Renal cortex interstitium (tissue), 11 donors: ENCODE measurements around the gene NRN1L. TPM values are rescaled to one million over a fixed set of nuclear protein-coding genes. Genes with fewer than 3 reads are reported as not detected.

Source experiments
- DNase-seq, 11 donors: peaks; one replicate each; pipeline ENCODE4 v3.0.0-alpha.2; 2013; ENCODE audit warnings: low read depth in 9 of 11, low spot score in 4 of 11; ENCODE audit errors: extremely low read depth in 1 of 11
- polyA plus RNA-seq, 3 donors: library from polyadenylated mRNA; unstranded; fragments of 120-200 nt; gene quantifications; one replicate each; pipeline ENCODE4 v1.2.1, GENCODE V29; 2013; ENCODE audit not compliant: insufficient read length in 3 of 3

Gene NRN1L
- polyA plus RNA-seq, 3 donors = 0.43 to 0.70 TPM; not detected in 1

GRCh38 chr16:67928561-67929364 is 44.1 kb downstream of the NRN1L start:
- peak in 9 of 11 donors; percentile 31 to 51 (median 46) for DNase-seq

- DNase-seq = no peak
Measured at GRCh38 chr16:67930191-67930590, 45.5 kb downstream of the NRN1L start.

GRCh38 chr16:67930678-67931211 is 46.1 kb downstream of the NRN1L start:
- DNase-seq = no peak

- DNase-seq = no peak
Measured at GRCh38 chr16:67931712-67932461, 47.2 kb downstream of the NRN1L start, which contains the start of gene CTRL. Gene CTRL (minus strand): TSS chr16:67931862. CDS start chr16:67931852, 10 bp downstream.

GRCh38 chr16:67932462-67932840 is 47.8 kb downstream of the NRN1L start:
- DNase-seq = no peak

GRCh38 chr16:67933805-67934204 is 49.1 kb downstream of the NRN1L start:
- no peak for DNase-seq

DNA sequence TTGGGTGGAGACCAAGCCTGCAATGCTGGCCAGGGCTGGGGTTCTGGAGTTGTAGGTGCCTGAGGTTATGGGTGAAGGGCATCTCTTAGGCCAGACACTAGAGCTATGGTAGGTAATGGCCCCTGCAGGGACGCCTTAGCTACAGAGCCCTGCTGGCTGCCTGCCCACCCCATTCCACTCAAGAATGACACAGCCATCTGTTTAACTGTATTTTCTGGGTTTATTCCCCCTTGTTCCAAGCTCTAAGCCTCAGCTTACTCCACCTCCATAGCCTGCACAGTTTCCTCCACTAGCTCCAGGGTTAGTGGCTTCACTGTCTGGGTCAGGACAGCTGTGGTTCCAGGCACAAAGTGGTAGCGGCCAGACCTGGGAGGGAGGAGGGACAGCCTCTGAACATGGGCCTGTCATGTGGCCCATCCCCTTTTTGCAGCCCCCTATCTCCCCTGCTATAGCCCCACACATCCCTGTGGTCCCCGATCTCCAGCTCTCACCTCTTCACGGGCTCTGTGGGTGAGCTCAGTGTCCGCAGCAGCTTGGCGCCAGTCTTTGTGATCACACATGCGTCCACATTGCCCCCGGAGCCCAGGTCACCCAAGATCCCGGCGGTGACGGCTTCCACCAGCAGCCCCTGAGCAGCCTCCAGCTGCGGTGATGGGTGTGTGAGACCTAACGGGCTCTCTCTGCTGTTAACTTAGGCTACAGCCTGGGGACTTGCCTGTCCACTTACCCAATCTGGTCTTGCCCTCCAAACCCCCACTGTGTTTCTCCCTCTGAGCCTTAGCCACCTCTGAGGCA is 49.8 kb downstream of the NRN1L start:
- no peak for DNase-seq

DNA sequence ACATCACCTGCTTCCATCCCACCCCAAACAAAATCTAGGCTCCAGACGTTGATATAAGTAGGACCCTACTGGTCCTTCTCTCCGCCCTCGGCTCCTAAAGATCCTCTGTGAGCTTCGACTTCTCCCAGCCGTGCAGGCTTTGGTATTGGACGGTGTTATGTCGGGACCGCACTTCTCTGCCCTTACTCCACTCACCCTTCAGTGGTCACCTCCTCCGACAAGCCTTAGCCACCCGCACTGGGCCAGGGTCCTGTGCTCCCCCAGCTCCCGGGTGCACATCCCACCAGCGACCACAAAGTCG is 50.4 kb downstream of the NRN1L start:
- DNase-seq = no peak

GRCh38 chr16:67935402-67936123 is 50.9 kb downstream of the NRN1L start:
- DNase-seq = peak; percentile 82 to 96 (median 93)

Other genes starting within 250 kb of the NRN1L start
- 1 to 10 TPM; 1.0 to 1.3 (median 1.1) TPM for gene CARMIL2, start 239.7 kb upstream of the NRN1L start, polyA plus RNA-seq
- gene ACD, start 224.6 kb upstream of the NRN1L start, polyA plus RNA-seq = 10 to 100 TPM; 19.8 to 29.5 (median 25.4) TPM
- gene PARD6A, start 223.9 kb upstream of the NRN1L start, polyA plus RNA-seq = 1 to 10 TPM; 2.7 to 4.6 (median 3.4) TPM
- 10 to 100 TPM; 20.2 to 34.6 (median 25.7) TPM for gene ENKD1, start 218.1 kb upstream of the NRN1L start, polyA plus RNA-seq
- 1 to 10 TPM; 2.9 to 4.8 (median 4.1) TPM for gene C16orf86, start 218.1 kb upstream of the NRN1L start, polyA plus RNA-seq
- 10 to 100 TPM; 19.8 to 23.7 (median 23.0) TPM for gene GFOD2, start 165.6 kb upstream of the NRN1L start, polyA plus RNA-seq
- gene RANBP10, start 78.3 kb upstream of the NRN1L start, polyA plus RNA-seq = 10 to 100 TPM; 22.7 to 30.4 (median 25.2) TPM
- gene TSNAXIP1, start 78.0 kb upstream of the NRN1L start, polyA plus RNA-seq = 1 to 10 TPM; 6.9 to 9.4 (median 7.6) TPM
- 10 to 100 TPM; 26.6 to 36.3 (median 28.1) TPM for gene THAP11, start 42.6 kb upstream of the NRN1L start, polyA plus RNA-seq
- gene NUTF2, start 38.0 kb upstream of the NRN1L start, polyA plus RNA-seq = 100 to 1,000 TPM; 115 to 139 (median 129) TPM
- 10 to 100 TPM; 43.0 to 59.6 (median 53.3) TPM for gene CENPT, start 37.2 kb upstream of the NRN1L start, polyA plus RNA-seq
- gene EDC4, start 11.8 kb upstream of the NRN1L start, polyA plus RNA-seq = 100 to 1,000 TPM in 1 of 3 donors, 10 to 100 TPM in 2; 91.3 to 106 (median 95.3) TPM
- gene PSKH1, start 8.4 kb downstream of the NRN1L start, polyA plus RNA-seq = 10 to 100 TPM; 31.2 to 40.9 (median 34.1) TPM
- gene CTRL, start 47.0 kb downstream of the NRN1L start, polyA plus RNA-seq = 1 to 10 TPM; 4.0 to 7.6 (median 6.2) TPM
- gene PSMB10, start 52.0 kb downstream of the NRN1L start, polyA plus RNA-seq = 10 to 100 TPM; 15.9 to 31.1 (median 28.4) TPM
- gene LCAT, start 59.2 kb downstream of the NRN1L start, polyA plus RNA-seq = 10 to 100 TPM; 16.1 to 29.5 (median 21.2) TPM
- 10 to 100 TPM; 28.8 to 38.9 (median 35.6) TPM for gene SLC12A4, start 83.8 kb downstream of the NRN1L start, polyA plus RNA-seq
- gene DPEP3, start 95.6 kb downstream of the NRN1L start, polyA plus RNA-seq = under 1 TPM in 2 of 3 donors, not detected in 1; 0.14 to 0.16 TPM
- gene DPEP2, start 114.6 kb downstream of the NRN1L start, polyA plus RNA-seq = under 1 TPM; 0.51 to 0.86 (median 0.62) TPM
- gene DPEP2NB, start 131.0 kb downstream of the NRN1L start, polyA plus RNA-seq = not detected
- gene DDX28, start 138.3 kb downstream of the NRN1L start, polyA plus RNA-seq = 10 to 100 TPM in 2 of 3 donors, 1 to 10 TPM in 1; 9.3 to 11.3 (median 10.1) TPM
- 10 to 100 TPM; 13.7 to 17.9 (median 17.5) TPM for gene DUS2, start 138.4 kb downstream of the NRN1L start, polyA plus RNA-seq
- 10 to 100 TPM; 28.8 to 37.0 (median 35.7) TPM for gene NFATC3, start 200.5 kb downstream of the NRN1L start, polyA plus RNA-seq